ENCODE data around the gene RDX.

DNA sequence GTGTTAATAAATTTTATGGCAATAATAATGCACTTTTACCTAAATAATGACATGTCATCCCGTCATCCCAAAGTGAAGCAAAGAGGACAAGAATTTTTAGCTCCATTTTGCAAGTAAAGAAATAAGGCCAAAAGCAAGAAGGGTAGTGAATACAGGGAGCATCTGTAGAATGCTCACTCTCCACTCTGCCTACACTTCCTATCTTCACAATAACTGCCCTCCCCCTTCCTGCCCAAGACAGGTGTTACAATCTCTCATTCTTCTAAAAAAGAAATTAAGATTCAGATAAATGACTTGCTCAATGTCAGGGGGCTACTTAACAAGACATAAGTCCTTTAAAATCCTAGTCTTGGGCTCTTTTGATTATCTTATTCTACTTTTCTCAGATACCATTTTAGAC lies 8.9 kb downstream of the RDX start:
- TF ChIP-seq, protein P1, sequence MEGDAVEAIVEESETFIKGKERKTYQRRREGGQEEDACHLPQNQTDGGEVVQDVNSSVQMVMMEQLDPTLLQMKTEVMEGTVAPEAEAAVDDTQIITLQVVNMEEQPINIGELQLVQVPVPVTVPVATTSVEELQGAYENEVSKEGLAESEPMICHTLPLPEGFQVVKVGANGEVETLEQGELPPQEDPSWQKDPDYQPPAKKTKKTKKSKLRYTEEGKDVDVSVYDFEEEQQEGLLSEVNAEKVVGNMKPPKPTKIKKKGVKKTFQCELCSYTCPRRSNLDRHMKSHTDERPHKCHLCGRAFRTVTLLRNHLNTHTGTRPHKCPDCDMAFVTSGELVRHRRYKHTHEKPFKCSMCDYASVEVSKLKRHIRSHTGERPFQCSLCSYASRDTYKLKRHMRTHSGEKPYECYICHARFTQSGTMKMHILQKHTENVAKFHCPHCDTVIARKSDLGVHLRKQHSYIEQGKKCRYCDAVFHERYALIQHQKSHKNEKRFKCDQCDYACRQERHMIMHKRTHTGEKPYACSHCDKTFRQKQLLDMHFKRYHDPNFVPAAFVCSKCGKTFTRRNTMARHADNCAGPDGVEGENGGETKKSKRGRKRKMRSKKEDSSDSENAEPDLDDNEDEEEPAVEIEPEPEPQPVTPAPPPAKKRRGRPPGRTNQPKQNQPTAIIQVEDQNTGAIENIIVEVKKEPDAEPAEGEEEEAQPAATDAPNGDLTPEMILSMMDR (IDR thresholded peaks at IDR 0.05 in 2 of 3, conservative IDR thresholded peaks at IDR 0.05 in 1 of 3; ENCODE audit: control insufficient read depth in 2 of 3, extremely low read depth in 1 of 3, insufficient read depth in 1 of 3, low read depth in 3 of 3, low read length in 3 of 3): no peak
- TF ChIP-seq SMC3 (IDR thresholded peaks at IDR 0.05; ENCODE audit: borderline replicate concordance, low read length) (no peak), POLR2A (IDR thresholded peaks at IDR 0.05; ENCODE audit: low read depth, low read length) (no peak), EGR1 (IDR thresholded peaks at IDR 0.05; ENCODE audit: borderline replicate concordance in 1 of 2, low read depth in 2 of 2, low read length in 2 of 2) (no peak), SP1 (IDR thresholded peaks at IDR 0.05; ENCODE audit: low read depth, low read length) (no peak), HDAC2 (IDR thresholded peaks at IDR 0.05) (no peak), PAX5 (IDR thresholded peaks at IDR 0.05; ENCODE audit: borderline replicate concordance, low read depth, low read length) (no peak), YY1 (IDR thresholded peaks at IDR 0.05; ENCODE audit: low read depth, low read length) (no peak), EZH2 (IDR thresholded peaks at IDR 0.05; ENCODE audit: borderline replicate concordance, control insufficient read depth, low read depth, low read length) (no peak), POLR2AphosphoS5 (IDR thresholded peaks at IDR 0.05; ENCODE audit: low read length) (no peak)
- TF ChIP-seq, protein P2, sequence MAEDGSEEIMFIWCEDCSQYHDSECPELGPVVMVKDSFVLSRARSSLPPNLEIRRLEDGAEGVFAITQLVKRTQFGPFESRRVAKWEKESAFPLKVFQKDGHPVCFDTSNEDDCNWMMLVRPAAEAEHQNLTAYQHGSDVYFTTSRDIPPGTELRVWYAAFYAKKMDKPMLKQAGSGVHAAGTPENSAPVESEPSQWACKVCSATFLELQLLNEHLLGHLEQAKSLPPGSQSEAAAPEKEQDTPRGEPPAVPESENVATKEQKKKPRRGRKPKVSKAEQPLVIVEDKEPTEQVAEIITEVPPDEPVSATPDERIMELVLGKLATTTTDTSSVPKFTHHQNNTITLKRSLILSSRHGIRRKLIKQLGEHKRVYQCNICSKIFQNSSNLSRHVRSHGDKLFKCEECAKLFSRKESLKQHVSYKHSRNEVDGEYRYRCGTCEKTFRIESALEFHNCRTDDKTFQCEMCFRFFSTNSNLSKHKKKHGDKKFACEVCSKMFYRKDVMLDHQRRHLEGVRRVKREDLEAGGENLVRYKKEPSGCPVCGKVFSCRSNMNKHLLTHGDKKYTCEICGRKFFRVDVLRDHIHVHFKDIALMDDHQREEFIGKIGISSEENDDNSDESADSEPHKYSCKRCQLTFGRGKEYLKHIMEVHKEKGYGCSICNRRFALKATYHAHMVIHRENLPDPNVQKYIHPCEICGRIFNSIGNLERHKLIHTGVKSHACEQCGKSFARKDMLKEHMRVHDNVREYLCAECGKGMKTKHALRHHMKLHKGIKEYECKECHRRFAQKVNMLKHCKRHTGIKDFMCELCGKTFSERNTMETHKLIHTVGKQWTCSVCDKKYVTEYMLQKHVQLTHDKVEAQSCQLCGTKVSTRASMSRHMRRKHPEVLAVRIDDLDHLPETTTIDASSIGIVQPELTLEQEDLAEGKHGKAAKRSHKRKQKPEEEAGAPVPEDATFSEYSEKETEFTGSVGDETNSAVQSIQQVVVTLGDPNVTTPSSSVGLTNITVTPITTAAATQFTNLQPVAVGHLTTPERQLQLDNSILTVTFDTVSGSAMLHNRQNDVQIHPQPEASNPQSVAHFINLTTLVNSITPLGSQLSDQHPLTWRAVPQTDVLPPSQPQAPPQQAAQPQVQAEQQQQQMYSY (CRISPR knock-in tag; IDR thresholded peaks at IDR 0.05): no peak
- TF ChIP-seq, protein P3, sequence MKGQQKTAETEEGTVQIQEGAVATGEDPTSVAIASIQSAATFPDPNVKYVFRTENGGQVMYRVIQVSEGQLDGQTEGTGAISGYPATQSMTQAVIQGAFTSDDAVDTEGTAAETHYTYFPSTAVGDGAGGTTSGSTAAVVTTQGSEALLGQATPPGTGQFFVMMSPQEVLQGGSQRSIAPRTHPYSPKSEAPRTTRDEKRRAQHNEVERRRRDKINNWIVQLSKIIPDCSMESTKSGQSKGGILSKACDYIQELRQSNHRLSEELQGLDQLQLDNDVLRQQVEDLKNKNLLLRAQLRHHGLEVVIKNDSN (IDR thresholded peaks at IDR 0.05; ENCODE audit: borderline replicate concordance, extremely low read length, insufficient read depth, low read depth, low read length): no peak
- TF ChIP-seq, protein P4, sequence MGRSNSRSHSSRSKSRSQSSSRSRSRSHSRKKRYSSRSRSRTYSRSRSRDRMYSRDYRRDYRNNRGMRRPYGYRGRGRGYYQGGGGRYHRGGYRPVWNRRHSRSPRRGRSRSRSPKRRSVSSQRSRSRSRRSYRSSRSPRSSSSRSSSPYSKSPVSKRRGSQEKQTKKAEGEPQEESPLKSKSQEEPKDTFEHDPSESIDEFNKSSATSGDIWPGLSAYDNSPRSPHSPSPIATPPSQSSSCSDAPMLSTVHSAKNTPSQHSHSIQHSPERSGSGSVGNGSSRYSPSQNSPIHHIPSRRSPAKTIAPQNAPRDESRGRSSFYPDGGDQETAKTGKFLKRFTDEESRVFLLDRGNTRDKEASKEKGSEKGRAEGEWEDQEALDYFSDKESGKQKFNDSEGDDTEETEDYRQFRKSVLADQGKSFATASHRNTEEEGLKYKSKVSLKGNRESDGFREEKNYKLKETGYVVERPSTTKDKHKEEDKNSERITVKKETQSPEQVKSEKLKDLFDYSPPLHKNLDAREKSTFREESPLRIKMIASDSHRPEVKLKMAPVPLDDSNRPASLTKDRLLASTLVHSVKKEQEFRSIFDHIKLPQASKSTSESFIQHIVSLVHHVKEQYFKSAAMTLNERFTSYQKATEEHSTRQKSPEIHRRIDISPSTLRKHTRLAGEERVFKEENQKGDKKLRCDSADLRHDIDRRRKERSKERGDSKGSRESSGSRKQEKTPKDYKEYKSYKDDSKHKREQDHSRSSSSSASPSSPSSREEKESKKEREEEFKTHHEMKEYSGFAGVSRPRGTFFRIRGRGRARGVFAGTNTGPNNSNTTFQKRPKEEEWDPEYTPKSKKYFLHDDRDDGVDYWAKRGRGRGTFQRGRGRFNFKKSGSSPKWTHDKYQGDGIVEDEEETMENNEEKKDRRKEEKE (IDR thresholded peaks at IDR 0.05): no peak
- TF ChIP-seq, protein P5, sequence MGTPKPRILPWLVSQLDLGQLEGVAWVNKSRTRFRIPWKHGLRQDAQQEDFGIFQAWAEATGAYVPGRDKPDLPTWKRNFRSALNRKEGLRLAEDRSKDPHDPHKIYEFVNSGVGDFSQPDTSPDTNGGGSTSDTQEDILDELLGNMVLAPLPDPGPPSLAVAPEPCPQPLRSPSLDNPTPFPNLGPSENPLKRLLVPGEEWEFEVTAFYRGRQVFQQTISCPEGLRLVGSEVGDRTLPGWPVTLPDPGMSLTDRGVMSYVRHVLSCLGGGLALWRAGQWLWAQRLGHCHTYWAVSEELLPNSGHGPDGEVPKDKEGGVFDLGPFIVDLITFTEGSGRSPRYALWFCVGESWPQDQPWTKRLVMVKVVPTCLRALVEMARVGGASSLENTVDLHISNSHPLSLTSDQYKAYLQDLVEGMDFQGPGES (IDR thresholded peaks at IDR 0.05): no peak
